Measurements from ENCODE around the gene TMEM151A.

DNA sequence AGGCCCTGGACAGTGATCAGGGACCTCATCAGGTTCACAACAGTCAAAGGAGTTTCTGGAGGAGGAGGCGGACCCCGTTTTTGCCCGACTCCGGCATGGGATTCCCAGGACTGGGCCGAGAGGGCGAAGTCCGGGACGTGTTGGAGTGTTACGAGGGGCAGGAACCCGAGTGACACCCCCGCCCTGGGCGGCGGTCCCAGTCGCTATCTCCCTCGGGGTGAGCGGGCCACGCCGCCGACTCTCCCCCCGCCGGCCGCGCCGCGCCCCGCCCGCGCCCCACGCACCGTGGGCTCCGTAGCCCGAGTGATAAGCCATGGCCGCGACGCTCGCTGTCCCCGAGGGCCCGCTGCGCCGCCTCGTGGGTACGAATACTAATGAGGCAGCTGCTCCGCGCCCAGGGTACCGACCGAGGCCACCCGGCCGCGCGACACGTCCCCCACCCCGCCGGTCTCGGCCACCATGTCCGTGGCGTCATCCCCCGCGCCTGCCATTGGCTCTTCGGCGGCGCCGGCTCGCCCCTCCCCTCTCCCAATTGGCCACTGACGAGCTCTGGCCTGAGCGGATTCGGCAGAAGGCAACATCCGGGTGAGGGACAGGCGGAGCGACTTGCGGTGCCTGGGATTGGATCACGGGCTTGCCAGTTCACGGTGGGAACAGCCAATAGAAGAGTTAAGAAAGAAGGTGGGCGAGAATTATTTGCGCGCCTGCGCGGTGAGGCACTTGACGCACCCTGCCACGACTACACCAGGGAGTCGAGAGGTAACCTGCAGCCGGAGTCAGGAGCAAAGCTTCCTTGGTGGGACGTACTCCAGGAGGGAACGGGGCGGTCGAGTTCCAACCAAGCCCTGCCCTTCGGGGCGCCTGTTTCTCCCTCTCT is 2.8 kb upstream of the TMEM151A start, which contains the start of gene YIF1A:
- peak in 3 of 4 donors; percentile 72 to 96 (median 91) for TF ChIP-seq POLR2A (IDR thresholded peaks at IDR 0.05)
- TF ChIP-seq, protein P1, sequence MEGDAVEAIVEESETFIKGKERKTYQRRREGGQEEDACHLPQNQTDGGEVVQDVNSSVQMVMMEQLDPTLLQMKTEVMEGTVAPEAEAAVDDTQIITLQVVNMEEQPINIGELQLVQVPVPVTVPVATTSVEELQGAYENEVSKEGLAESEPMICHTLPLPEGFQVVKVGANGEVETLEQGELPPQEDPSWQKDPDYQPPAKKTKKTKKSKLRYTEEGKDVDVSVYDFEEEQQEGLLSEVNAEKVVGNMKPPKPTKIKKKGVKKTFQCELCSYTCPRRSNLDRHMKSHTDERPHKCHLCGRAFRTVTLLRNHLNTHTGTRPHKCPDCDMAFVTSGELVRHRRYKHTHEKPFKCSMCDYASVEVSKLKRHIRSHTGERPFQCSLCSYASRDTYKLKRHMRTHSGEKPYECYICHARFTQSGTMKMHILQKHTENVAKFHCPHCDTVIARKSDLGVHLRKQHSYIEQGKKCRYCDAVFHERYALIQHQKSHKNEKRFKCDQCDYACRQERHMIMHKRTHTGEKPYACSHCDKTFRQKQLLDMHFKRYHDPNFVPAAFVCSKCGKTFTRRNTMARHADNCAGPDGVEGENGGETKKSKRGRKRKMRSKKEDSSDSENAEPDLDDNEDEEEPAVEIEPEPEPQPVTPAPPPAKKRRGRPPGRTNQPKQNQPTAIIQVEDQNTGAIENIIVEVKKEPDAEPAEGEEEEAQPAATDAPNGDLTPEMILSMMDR (IDR thresholded peaks at IDR 0.05): peak in 2 of 6 experiments; percentile 11 to 38
